Measurements from ENCODE around the gene ANO3.

DNA sequence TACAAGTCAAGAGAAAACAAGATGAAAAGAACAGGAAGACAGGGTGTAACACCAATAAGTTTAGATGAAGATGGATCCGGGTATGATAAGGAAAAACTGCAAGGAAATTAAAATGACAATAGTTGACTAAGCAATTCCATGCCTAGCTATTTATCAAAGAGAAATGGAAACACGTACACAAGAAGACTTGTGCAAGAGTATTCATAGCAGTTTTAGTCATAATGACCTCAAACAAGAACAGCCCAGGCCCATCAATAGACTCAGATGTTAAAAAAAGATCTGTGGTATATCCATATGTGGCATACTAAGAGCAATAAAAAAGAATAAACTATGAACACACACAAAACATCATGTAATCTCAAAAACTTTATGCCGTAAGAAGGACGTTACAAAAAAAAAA is 356.8 kb downstream of the ANO3 start:
- TF ChIP-seq, protein P1, sequence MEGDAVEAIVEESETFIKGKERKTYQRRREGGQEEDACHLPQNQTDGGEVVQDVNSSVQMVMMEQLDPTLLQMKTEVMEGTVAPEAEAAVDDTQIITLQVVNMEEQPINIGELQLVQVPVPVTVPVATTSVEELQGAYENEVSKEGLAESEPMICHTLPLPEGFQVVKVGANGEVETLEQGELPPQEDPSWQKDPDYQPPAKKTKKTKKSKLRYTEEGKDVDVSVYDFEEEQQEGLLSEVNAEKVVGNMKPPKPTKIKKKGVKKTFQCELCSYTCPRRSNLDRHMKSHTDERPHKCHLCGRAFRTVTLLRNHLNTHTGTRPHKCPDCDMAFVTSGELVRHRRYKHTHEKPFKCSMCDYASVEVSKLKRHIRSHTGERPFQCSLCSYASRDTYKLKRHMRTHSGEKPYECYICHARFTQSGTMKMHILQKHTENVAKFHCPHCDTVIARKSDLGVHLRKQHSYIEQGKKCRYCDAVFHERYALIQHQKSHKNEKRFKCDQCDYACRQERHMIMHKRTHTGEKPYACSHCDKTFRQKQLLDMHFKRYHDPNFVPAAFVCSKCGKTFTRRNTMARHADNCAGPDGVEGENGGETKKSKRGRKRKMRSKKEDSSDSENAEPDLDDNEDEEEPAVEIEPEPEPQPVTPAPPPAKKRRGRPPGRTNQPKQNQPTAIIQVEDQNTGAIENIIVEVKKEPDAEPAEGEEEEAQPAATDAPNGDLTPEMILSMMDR (IDR thresholded peaks at IDR 0.05) = no peak
- no peak for TF ChIP-seq POLR2A (IDR thresholded peaks at IDR 0.05)

All from uterus (tissue), 2 donors.